PC-3 (cell line): ENCODE measurements around the gene NUDT19. TPM values are rescaled to one million over a fixed set of nuclear protein-coding genes. Genes with fewer than 3 reads are reported as not detected.

Experiments used
- ATAC-seq: fragments of 200-7000 bp; cut with Tn5 transposase; 2 replicates; pipeline ENCODE4 v1.9.1; 2020; ENCODE audit warnings: mild to moderate bottlenecking, moderate library complexity
- BruUV-seq: library from RNA; stranded (reverse); fragments of 400-500 nt; replicated peaks from 2 replicates; lab custom pipeline; 2021; lab: Mats Ljungman, UMichigan
- CTCF ChIA-PET: fragments of 300-600 bp; sonication (Branson Sonifier 250); formaldehyde crosslinking; loops from one replicate; lab custom pipeline; 2022; ENCODE audit warnings: antibody characterized with exemption; lab: Charles Lee
- POLR2A ChIA-PET: fragments of 300-600 bp; sonication (Branson Sonifier 250); formaldehyde crosslinking; loops from one replicate; lab custom pipeline; 2022; ENCODE audit warnings: antibody characterized with exemption; ENCODE audit not compliant: unreplicated experiment; lab: Charles Lee
- DNase-seq: peaks from one replicate; pipeline ENCODE4 v3.0.0-alpha.2; 2015
- H2AFZ ChIP-seq: fragments of 300-600 bp; sonication (generic); 2 replicates; pipeline ENCODE4 v1.6.0; 2016; ENCODE audit warnings: antibody characterized with exemption, low read length
- H3F3A ChIP-seq: fragments of 300-600 bp; sonication (generic); one replicate; pipeline ENCODE4 v1.6.0; 2017; ENCODE audit warnings: antibody characterized with exemption, low read length, control low read depth, mild to moderate bottlenecking; ENCODE audit not compliant: unreplicated experiment
- H3K27ac ChIP-seq: fragments of 300-600 bp; sonication (generic); 2 replicates; pipeline ENCODE4 v1.5.1; 2016; ENCODE audit warnings: mild to moderate bottlenecking, low read length
- H3K27me3 ChIP-seq: fragments of 300-600 bp; sonication (generic); 2 replicates; pipeline ENCODE4 v1.6.1; 2016; ENCODE audit warnings: low read length, mixed read lengths
- H3K36me3 ChIP-seq: fragments of 300-600 bp; sonication (generic); 2 replicates; pipeline ENCODE4 v1.6.1; 2016; ENCODE audit warnings: low read depth, mixed run types, low read length, mixed read lengths
- H3K4me1 ChIP-seq: fragments of 300-600 bp; sonication (generic); 2 replicates; pipeline ENCODE4 v1.5.1; 2016; ENCODE audit warnings: low read length; ENCODE audit not compliant: insufficient read depth
- H3K4me2 ChIP-seq: fragments of 300-600 bp; sonication (generic); 2 replicates; pipeline ENCODE4 v1.6.0; 2016; ENCODE audit warnings: low read length
- H3K4me3 ChIP-seq: fragments of 300-600 bp; sonication (generic); 2 replicates; pipeline ENCODE4 v1.5.1; 2016; ENCODE audit warnings: mild to moderate bottlenecking, low read length, mixed read lengths
- H3K79me2 ChIP-seq: fragments of 300-600 bp; sonication (generic); 2 replicates; pipeline ENCODE4 v1.6.1; 2017; ENCODE audit warnings: low read length, mixed read lengths
- H3K9ac ChIP-seq: fragments of 300-600 bp; sonication (generic); 2 replicates; pipeline ENCODE4 v1.6.0; 2016; ENCODE audit warnings: mild to moderate bottlenecking, low read length
- H3K9me2 ChIP-seq: fragments of 300-600 bp; sonication (generic); replicated peaks from 2 replicates; pipeline ENCODE4 v1.6.1; 2016; ENCODE audit warnings: mixed run types, low read length, mixed read lengths
- H3K9me3 ChIP-seq: fragments of 300-600 bp; sonication (generic); 2 replicates; pipeline ENCODE4 v1.6.1; 2016; ENCODE audit warnings: low read length, mixed read lengths
- H4K20me1 ChIP-seq: fragments of 300-600 bp; sonication (generic); 2 replicates; pipeline ENCODE4 v1.6.1; 2016; ENCODE audit warnings: low read length, mixed read lengths
- CTCF ChIP-seq: fragments of 300-600 bp; sonication (generic); conservative IDR thresholded peaks from 2 replicates; pipeline ENCODE4 v1.5.1; 2017; ENCODE audit warnings: antibody characterized with exemption, low read depth, mild to moderate bottlenecking, low read length
- EZH2 ChIP-seq: fragments of 300-600 bp; sonication (generic); IDR thresholded peaks from one replicate; pipeline ENCODE4 v1.6.1; 2017; ENCODE audit warnings: antibody characterized with exemption, mild to moderate bottlenecking, low read length; ENCODE audit not compliant: unreplicated experiment
- EZH2phosphoT487 ChIP-seq: fragments of 300-600 bp; sonication (generic); IDR thresholded peaks from 2 replicates; pipeline ENCODE4 v1.6.1; 2018; ENCODE audit warnings: mild to moderate bottlenecking, antibody characterized with exemption, low read length, borderline replicate concordance
- intact Hi-C: fragments of 100-400 bp; cut with micrococcal nuclease; formaldehyde crosslinking; loops from 2 replicates; pipeline ENCODE4 v1.9.0; 2023
- total RNA-seq: library from RNA; depleted of rRNA; stranded (reverse); fragments of >200 nt; gene quantifications from 2 replicates; pipeline ENCODE4 v1.2.3, GENCODE V29; 2014

NUDT19 gene
- total RNA-seq, 1 experiment from 2014 or later, result 13.3 TPM

DNA sequence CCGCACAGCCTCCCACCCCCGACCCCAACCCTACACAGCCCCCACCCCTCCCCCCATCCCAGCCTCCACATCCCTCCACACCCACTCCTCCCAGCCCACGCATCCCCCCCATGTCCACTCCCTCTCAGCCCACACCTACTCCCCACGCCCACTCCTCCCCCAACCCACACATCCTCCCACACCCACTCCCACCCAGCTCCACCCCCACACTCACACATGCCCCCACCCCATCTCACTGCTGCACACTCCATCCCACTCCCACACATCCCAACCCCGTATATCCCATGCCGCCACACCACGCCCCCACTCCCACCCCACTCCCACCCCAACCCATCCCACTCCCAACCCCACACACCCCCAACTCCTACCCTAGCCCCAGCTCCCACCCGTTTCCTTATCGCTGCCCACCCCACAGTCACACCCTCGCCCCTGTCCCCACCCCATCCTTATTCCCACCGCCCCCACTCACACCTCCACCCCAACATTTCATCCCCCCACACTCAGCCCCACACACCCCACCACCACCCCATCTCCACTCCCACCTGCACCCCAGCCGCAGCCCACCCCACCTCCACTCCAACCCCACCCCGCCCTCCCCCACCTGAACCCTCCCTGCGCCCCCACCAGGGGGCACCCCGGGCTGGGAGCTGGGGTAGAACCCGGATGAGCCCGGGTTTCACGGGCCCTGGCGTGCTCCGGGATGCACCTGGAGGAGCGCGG lies 28.8 kb downstream of the NUDT19 start:
- Histone ChIP-seq H3K36me3 (no peaks in the 10 kb centered on the region), H3K27ac (no peak overlapping the region), H3K4me1 (no peaks in the 10 kb centered on the region), H3K9me3 (no peaks in the 10 kb centered on the region), H3K79me2 (no peaks in the 10 kb centered on the region), H3K27me3 (no peaks in the 10 kb centered on the region), H3K4me2 (no peak overlapping the region), H3F3A (no peaks in the 10 kb centered on the region), H3K4me3 (no peak overlapping the region), H4K20me1 (no peaks in the 10 kb centered on the region), H3K9me2 (no peaks in the 10 kb centered on the region), H3K9ac (no peak overlapping the region), H2AFZ (no peak overlapping the region)
- intact Hi-C loops, result no loop called here
- TF ChIP-seq EZH2phosphoT487 (no peak), EZH2 (no peak), CTCF (no peak)
- ChIA-PET POLR2A (no interaction called here), CTCF (no interaction called here)
- no TSS peak for BruUV-seq
- DNase-seq, result no peak
- ATAC-seq, result no peak

DNA sequence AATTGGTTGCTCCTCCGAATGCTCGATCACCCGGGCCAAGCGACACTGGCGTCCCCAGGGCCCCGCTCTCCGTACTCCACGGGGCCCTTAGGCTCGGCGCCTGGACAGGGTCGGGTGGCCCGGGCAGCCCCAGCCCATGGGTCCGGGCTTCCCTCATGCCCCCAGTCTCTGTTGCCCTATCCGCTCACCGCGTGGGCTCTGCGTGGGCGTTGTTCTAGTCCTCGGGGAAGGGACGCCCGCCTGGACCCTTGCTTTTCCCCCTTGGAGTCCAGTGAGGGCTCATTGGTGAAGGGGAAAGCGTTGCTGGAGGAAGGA lies 29.3 kb downstream of the NUDT19 start:
- H3F3A ChIP-seq, result no peaks in the 10 kb centered on the region
- intact Hi-C loops, result no loop called here
- POLR2A ChIA-PET, result no interaction called here
- H3K9me3 ChIP-seq, result no peaks in the 10 kb centered on the region
- no peak overlapping the region for H3K4me2 ChIP-seq
- CTCF ChIA-PET, result no interaction called here
- BruUV-seq, result no TSS peak
- no peaks in the 10 kb centered on the region for H3K27me3 ChIP-seq
- DNase-seq (no peak), ATAC-seq (no peak)
- no peak overlapping the region for H3K4me3 ChIP-seq
- no peak overlapping the region for H2AFZ ChIP-seq
- H4K20me1 ChIP-seq, result no peaks in the 10 kb centered on the region
- no peak overlapping the region for H3K9ac ChIP-seq
- TF ChIP-seq EZH2phosphoT487 (no peak), EZH2 (no peak), CTCF (no peak)
- H3K79me2 ChIP-seq, result no peaks in the 10 kb centered on the region
- H3K27ac ChIP-seq, result no peak overlapping the region
- no peaks in the 10 kb centered on the region for H3K4me1 ChIP-seq
- H3K36me3 ChIP-seq, result no peaks in the 10 kb centered on the region
- no peaks in the 10 kb centered on the region for H3K9me2 ChIP-seq

GRCh38 chr19:32735936-32736335 lies 44.3 kb downstream of the NUDT19 start:
- TF ChIP-seq CTCF (no peak), EZH2phosphoT487 (no peak), EZH2 (no peak)
- no peak overlapping the region for H3K4me3 ChIP-seq
- POLR2A ChIA-PET, result no interaction called here
- no peak for ATAC-seq
- H4K20me1 ChIP-seq, result no peaks in the 10 kb centered on the region
- H3K9me2 ChIP-seq, result no peaks in the 10 kb centered on the region
- intact Hi-C loops, result no loop called here
- no peak overlapping the region for H3K9ac ChIP-seq
- H3K4me2 ChIP-seq, result no peak overlapping the region
- BruUV-seq, result no TSS peak
- CTCF ChIA-PET, result no interaction called here
- H3F3A ChIP-seq, result no peaks in the 10 kb centered on the region
- H3K9me3 ChIP-seq, result no peaks in the 10 kb centered on the region
- H3K27ac ChIP-seq, result no peak overlapping the region
- no peaks in the 10 kb centered on the region for H3K79me2 ChIP-seq
- H3K36me3 ChIP-seq, result no peaks in the 10 kb centered on the region
- no peaks in the 10 kb centered on the region for H3K27me3 ChIP-seq
- H2AFZ ChIP-seq, result no peak overlapping the region
- H3K4me1 ChIP-seq, result no peaks in the 10 kb centered on the region
- no peak for DNase-seq
